GM12872 (cell line): ENCODE results near the gene MED26.

Source experiments
- TF ChIP-seq, protein P1 (sequence below): IDR thresholded peaks from 3 replicates; pipeline ENCODE4 v1.5.1; 2011; ENCODE audit warnings: low read depth, mild to moderate bottlenecking, low read length, moderate library complexity; ENCODE audit not compliant: insufficient read depth

The MED26 gene

DNA sequence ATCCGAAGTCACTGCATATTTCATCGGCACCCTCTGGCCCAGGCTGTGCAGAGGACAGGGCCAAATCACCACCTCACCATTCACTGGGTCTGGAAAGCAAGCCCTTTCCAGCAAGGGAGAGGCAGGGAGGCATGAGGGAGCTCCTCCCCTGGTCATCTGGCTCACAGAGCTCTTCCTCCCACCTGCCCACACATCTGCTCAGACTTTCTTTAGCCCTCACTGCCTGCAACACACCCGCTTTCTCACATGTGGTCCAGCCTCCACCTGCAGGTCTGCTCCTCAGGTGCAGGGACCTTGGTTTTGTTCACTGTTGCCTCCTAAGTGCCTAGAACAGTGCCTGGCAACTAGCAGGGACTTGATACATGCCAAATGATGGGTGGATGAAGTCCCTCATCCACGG lies 34.8 kb downstream of the MED26 start:
- TF ChIP-seq, protein P1, sequence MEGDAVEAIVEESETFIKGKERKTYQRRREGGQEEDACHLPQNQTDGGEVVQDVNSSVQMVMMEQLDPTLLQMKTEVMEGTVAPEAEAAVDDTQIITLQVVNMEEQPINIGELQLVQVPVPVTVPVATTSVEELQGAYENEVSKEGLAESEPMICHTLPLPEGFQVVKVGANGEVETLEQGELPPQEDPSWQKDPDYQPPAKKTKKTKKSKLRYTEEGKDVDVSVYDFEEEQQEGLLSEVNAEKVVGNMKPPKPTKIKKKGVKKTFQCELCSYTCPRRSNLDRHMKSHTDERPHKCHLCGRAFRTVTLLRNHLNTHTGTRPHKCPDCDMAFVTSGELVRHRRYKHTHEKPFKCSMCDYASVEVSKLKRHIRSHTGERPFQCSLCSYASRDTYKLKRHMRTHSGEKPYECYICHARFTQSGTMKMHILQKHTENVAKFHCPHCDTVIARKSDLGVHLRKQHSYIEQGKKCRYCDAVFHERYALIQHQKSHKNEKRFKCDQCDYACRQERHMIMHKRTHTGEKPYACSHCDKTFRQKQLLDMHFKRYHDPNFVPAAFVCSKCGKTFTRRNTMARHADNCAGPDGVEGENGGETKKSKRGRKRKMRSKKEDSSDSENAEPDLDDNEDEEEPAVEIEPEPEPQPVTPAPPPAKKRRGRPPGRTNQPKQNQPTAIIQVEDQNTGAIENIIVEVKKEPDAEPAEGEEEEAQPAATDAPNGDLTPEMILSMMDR: no peak

DNA sequence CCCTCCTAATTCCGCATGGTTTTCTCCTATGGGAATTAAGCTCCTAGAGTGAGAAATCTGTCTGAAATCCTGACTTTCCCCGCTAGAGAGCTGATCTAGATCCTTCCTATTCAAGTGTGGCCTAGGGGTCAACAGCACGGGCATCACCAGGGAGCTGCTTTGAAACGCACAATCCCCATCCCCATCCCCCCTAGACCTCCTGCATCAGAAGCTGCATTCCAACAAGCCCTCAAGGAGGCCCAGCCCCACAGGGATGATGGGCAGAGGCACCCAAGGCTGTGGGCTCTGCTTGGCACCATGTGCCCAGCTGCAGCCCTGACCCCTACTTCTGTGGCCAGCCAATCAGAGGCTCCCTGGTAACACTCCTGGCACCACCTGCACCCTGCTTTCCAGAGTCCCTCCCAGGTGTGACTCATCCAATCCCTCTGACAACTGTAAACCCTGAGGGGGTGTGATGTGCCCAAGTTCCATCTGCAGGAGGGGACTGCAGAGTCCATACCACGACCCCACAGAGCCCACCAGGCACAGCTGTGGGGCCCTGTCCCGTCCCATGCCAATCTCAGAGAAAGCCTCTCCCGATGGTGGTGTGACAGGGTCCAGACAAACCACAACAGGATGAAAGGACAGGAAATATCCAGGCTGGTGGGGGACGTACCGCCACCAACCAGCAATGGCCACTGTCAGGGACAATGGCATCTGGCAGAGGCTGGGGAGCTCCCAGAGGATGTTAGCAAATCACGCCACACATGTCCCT lies 36.0 kb downstream of the MED26 start:
- TF ChIP-seq, protein P1: no peak

DNA sequence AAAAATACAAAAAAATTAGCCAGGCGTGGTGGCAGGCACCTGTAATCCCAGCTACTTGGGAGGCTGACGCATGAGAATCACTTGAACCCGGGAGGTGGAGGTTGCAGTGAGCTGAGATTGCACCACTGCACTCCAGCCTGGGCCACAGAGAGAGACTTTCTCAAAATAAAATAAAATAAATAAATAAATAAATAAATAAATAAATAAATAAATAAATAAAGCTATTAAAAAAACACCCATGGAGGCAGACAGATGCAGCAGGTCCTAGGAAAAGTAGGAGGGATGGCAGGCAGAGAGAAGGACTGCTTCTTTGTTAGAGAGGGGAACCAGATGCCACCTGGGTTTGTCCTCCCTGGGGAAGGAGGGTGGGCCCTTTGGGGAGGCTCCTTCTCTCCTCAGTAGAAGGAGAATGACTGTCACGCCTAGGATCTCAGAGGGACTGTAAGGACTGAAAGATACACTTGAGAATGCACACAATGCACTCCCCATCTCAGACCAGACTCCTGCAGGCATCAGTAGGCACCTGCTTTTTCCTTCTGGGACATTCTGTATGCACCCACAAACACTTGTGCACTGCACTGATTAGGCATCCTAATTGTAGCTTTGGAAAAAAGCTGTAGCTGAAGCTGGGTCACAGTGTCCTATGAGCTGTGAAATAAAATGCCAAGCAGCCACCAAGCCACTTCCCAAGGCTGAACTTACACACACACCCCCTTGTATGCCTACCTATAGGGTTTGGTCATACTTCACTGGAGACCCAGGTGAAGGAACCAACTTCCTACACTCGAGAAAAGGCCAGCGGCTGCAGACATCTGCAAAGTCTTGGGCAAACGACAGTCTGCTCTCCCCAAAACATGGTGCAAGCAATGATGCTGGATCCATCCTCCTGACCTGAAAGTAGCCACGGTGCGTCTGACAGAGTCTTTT lies 36.9 kb downstream of the MED26 start:
- TF ChIP-seq, protein P1: no peak

DNA sequence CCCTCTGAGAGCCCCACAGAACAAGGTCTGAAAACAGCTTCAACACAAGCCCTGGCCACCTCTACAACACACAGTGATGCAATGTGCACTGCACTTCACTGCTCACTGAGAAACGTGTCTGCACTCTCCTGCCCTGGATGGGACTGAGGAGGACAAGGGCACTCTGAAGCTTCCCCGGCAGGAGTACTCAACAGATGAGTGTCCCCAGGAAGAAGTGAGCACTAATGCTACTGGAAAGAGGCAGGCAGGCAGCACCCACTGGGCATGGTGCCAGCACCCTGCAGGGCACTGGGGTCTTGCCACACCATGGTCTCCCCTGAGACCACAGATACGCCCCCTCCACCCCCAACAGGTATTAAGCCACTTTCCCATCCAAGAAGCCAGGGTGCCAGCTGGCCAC lies 38.1 kb downstream of the MED26 start:
- TF ChIP-seq, protein P1: no peak

DNA sequence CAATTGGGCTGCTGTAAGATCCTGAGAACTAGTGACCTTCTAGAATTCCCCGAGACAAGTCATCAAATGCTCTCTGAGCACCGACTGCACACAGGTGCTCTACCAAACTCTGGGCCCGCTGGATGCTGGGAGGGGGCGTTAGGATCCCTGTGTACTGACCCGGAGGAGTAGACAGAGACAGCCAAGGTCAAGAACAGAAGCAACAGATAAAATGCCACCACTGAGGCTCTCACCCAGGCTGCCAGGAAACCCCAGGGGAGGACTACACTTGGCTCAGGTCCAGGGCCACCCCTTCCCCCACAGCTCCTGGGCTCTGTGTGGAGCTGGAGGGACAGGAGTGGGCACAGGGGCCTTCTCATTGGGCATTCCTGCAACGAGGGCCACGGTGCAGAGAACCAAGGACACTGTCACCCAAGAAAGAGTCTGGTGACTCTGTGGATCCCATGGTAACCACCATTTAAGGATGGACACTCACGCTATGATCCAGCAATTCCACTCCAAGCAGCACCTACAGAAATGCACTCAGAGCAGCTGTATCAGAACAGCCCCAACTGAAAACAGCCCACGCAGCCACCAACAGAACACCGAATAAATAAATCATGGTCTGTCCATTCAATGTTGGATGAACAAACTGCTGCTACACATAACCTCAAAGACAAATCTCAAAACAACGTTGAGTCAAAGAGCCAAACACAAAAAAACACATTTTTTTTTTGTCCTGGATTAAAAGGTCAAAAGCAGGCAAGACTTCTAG lies 39.0 kb downstream of the MED26 start:
- TF ChIP-seq, protein P1: no peak

DNA sequence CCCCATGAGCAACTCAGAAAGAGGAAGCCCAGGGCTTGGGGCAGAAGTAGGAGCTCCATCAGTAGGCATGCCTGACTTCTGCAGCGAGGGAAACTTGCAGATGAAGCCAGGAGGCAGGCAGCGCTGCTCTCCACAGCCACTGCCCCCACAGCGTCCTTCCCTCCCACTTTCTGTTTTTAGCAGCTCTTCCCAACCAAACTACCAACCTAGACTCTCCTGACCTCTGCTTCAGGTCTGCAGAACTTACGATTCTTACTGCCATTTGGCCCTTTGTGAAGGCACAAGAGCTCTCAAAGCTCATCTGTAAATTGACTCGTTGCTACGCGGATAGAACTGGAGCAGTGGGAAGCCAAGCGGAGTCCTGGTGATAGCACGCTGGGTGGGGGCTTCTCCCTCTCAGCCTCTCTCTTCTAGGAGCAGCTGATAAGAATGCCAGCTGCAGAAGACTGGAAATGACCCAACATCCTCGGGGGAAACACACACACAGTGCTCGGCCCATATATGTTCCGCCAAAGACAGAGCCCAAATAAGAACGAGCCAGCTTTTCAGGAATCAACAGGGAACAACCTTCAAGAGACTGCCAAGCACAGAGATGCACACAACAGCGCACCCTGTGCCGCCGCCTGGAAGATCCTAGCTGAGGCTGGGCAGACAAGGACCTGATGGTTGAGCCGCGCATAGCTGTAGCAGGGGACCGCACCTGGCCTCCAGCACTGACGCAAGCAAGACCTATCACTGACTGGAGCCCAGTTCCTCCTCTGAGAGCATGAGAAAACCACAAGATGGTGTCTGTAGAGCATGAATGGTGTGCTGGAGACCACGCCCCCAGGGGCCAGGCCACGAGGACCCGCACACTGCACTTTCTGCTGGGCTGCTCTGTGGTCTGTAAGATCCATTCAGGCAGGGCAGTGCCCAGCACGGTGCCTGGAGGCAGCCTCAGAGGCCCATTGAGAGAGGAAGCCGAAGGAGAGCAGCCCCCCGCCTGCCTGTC lies 39.9 kb downstream of the MED26 start:
- TF ChIP-seq, protein P1: no peak
